NK-92 (cell line): ENCODE results near the gene ZFAND2A.
"Not testable (repeated sequence)": the region's sequence is repeated elsewhere in the genome, so short reads cannot be mapped to it uniquely, and the experiment has no call there.

ENCODE experiments used
- DNase-seq: peaks from one replicate; lab custom pipeline; 2025; ENCODE audit not compliant: unreplicated experiment; lab: John Stamatoyannopoulos, UW

The ZFAND2A gene

GRCh38 chr7:1127001-1127400 is 33.0 kb downstream of the ZFAND2A start:
- DNase-seq, result no peak

GRCh38 chr7:1125603-1125969 is 34.4 kb downstream of the ZFAND2A start:
- no peak for DNase-seq

- DNase-seq, result no peak
These were observed 35.0 kb downstream of the ZFAND2A start for GRCh38 chr7:1124816-1125602.

GRCh38 chr7:1124164-1124563 is 35.8 kb downstream of the ZFAND2A start:
- DNase-seq, result no peak

GRCh38 chr7:1123715-1124114 is 36.3 kb downstream of the ZFAND2A start:
- no peak for DNase-seq

GRCh38 chr7:1122832-1123501 is 37.0 kb downstream of the ZFAND2A start:
- no peak for DNase-seq

GRCh38 chr7:1121886-1122831 is 37.8 kb downstream of the ZFAND2A start:
- no peak for DNase-seq

GRCh38 chr7:1121476-1121875 is 38.5 kb downstream of the ZFAND2A start:
- no peak for DNase-seq

- DNase-seq, result no peak
These were observed 39.2 kb downstream of the ZFAND2A start for GRCh38 chr7:1120791-1121190.

- DNase-seq, result no peak
These were observed 40.8 kb downstream of the ZFAND2A start for GRCh38 chr7:1119201-1119600.

- no peak for DNase-seq
These were observed 42.6 kb downstream of the ZFAND2A start for GRCh38 chr7:1117321-1117928.

- not testable (repeated sequence) for DNase-seq
These were observed 43.5 kb downstream of the ZFAND2A start for GRCh38 chr7:1116383-1117008.

- not testable (repeated sequence) for DNase-seq
These were observed 44.6 kb downstream of the ZFAND2A start for GRCh38 chr7:1115171-1116045.

- DNase-seq, result no peak
These were observed 45.5 kb downstream of the ZFAND2A start for GRCh38 chr7:1114505-1114904.

- no peak for DNase-seq
These were observed 45.9 kb downstream of the ZFAND2A start for GRCh38 chr7:1114088-1114487.

GRCh38 chr7:1113548-1113885 is 46.5 kb downstream of the ZFAND2A start:
- DNase-seq, result no peak

- DNase-seq, result no peak
These were observed 47.1 kb downstream of the ZFAND2A start for GRCh38 chr7:1112625-1113547.

- DNase-seq, result no peak
These were observed 47.9 kb downstream of the ZFAND2A start for GRCh38 chr7:1112109-1112508.

- no peak for DNase-seq
These were observed 48.8 kb downstream of the ZFAND2A start for GRCh38 chr7:1111156-1111555.
